Endothelial cell of umbilical vein (primary cell): Measurements from ENCODE around the gene ST6GAL1. TPM values are rescaled to one million over a fixed set of nuclear protein-coding genes. Genes with fewer than 3 reads are reported as not detected.

ENCODE experiments used
- Bru-seq: library from RNA; stranded (reverse); fragments of 400-500 nt; gene quantifications from one replicate; lab custom pipeline; 2021; lab: Mats Ljungman, UMichigan
- BruChase-seq, 2 experiments: library from RNA; stranded (reverse); fragments of 400-500 nt; gene quantifications; one replicate each; lab custom pipeline; 2021; lab: Mats Ljungman, UMichigan
- BruUV-seq: library from RNA; stranded (reverse); fragments of 400-500 nt; replicated peaks from 2 replicates; lab custom pipeline; 2021; lab: Mats Ljungman, UMichigan
- CTCF ChIA-PET: fragments of 300-600, 350-600 bp; sonication (Branson Sonifier 250); formaldehyde crosslinking; loops from one replicate; lab custom pipeline; 2021; ENCODE audit warnings: antibody characterized with exemption, inconsistent platforms; lab: Charles Lee
- POLR2A ChIA-PET: fragments of 300-600, 350-600 bp; sonication (Branson Sonifier 250); formaldehyde crosslinking; loops from one replicate; lab custom pipeline; 2021; ENCODE audit warnings: antibody characterized with exemption, inconsistent platforms; lab: Charles Lee
- DNase-seq: peaks from one replicate; pipeline ENCODE4 v3.0.0-alpha.2; 2011; ENCODE audit warnings: low read depth, low spot score
- FAIRE-seq: peaks from 2 replicates; lab custom pipeline; 2011; peaks lifted over from hg19 to GRCh38; lab: Jason Lieb, UNC
- H2AFZ ChIP-seq: 2 replicates; pipeline ENCODE4 v1.6.0; 2012; ENCODE audit warnings: low read depth, low read length, control low read depth, inconsistent platforms
- H3K27ac ChIP-seq: 2 replicates; pipeline ENCODE4 v1.5.1; 2011; ENCODE audit warnings: low read depth, mild to moderate bottlenecking, control low read depth, low read length, moderate library complexity; ENCODE audit not compliant: insufficient read depth
- H3K27me3 ChIP-seq, 2 experiments: 2 replicates each; pipeline versions ENCODE4 v1.6.0 to v1.6.1; 2011; ENCODE audit warnings: low read length in 2 of 2, mixed read lengths in 1 of 2; ENCODE audit not compliant: control insufficient read depth in 2 of 2, insufficient read depth in 2 of 2
- H3K36me3 ChIP-seq, 2 experiments: 2 replicates in 1 of 2; 3 replicates in 1 of 2; pipeline ENCODE4 v1.5.1; 2011; ENCODE audit warnings: low read length in 2 of 2, mild to moderate bottlenecking in 1 of 2, moderate library complexity in 1 of 2; ENCODE audit not compliant: control insufficient read depth in 2 of 2, insufficient read depth in 2 of 2; ENCODE audit errors: extremely low read depth in 1 of 2
- H3K4me1 ChIP-seq: 3 replicates; pipeline ENCODE4 v1.5.1; 2011; ENCODE audit warnings: mild to moderate bottlenecking, low read length; ENCODE audit not compliant: control insufficient read depth, insufficient read depth; ENCODE audit errors: extremely low read depth
- H3K4me2 ChIP-seq: 2 replicates; pipeline ENCODE4 v1.6.1; 2011; ENCODE audit warnings: low read length, control low read depth, mixed read lengths; ENCODE audit not compliant: insufficient read depth
- H3K4me3 ChIP-seq, 3 experiments: fragments of 200-600 bp in 1 of 3; sonication (generic), shearing (Covaris generic) in 1 of 3; replicated peaks in 1 of 3; 2 replicates each; pipeline ENCODE4 v1.5.1; 2011 to 2016; ENCODE audit warnings: control low read depth in 3 of 3, low read length in 3 of 3, mild to moderate bottlenecking in 2 of 3, inconsistent platforms in 1 of 3, low read depth in 1 of 3, moderate library complexity in 1 of 3; ENCODE audit not compliant: insufficient read depth in 1 of 3
- H3K79me2 ChIP-seq: 2 replicates; pipeline ENCODE4 v1.6.0; 2012; ENCODE audit warnings: low read length, inconsistent platforms; ENCODE audit not compliant: control insufficient read depth, insufficient read depth
- H3K9ac ChIP-seq: replicated peaks from 2 replicates; pipeline ENCODE3; 2011; ENCODE audit warnings: low read length, control low read depth; ENCODE audit not compliant: insufficient read depth; ENCODE audit errors: extremely low read depth
- H3K9me1 ChIP-seq: replicated peaks from 3 replicates; pipeline ENCODE4 v1.6.0; 2011; ENCODE audit warnings: mild to moderate bottlenecking, low read length; ENCODE audit not compliant: control insufficient read depth, insufficient read depth; ENCODE audit errors: extremely low read depth
- H3K9me3 ChIP-seq: replicated peaks from 2 replicates; pipeline ENCODE4 v1.5.1; 2012; ENCODE audit warnings: low read length, inconsistent platforms; ENCODE audit not compliant: control insufficient read depth, insufficient read depth
- H4K20me1 ChIP-seq: replicated peaks from 2 replicates; pipeline ENCODE3; 2011; ENCODE audit warnings: mild to moderate bottlenecking, low read length; ENCODE audit not compliant: control insufficient read depth, insufficient read depth; ENCODE audit errors: extremely low read depth
- CTCF ChIP-seq, 2 donors: IDR thresholded peaks; 1 replicate in 1 of 2; 2 replicates in 1 of 2; pipeline ENCODE4 v1.5.1; 2011; ENCODE audit warnings: low read length in 2 of 2, mild to moderate bottlenecking in 2 of 2, moderate library complexity in 2 of 2, control low read depth in 1 of 2, inconsistent platforms in 1 of 2, low read depth in 1 of 2; ENCODE audit not compliant: insufficient read depth in 1 of 2; ENCODE audit errors: extremely low read depth in 1 of 2
- EZH2 ChIP-seq: IDR thresholded peaks from 2 replicates; pipeline ENCODE4 v1.6.1; 2012; ENCODE audit warnings: borderline replicate concordance, low read depth, mild to moderate bottlenecking, moderate library complexity, low read length, inconsistent platforms; ENCODE audit not compliant: severe bottlenecking
- FOS ChIP-seq: IDR thresholded peaks from 2 replicates; pipeline ENCODE4 v1.6.1; 2011; ENCODE audit warnings: mild to moderate bottlenecking, low read length, moderate library complexity, borderline replicate concordance; ENCODE audit not compliant: insufficient read depth
- GATA2 ChIP-seq: IDR thresholded peaks from 2 replicates; pipeline ENCODE4 v1.7.0; 2011; ENCODE audit warnings: low read depth, mild to moderate bottlenecking, moderate library complexity, mixed read lengths, low read length; ENCODE audit not compliant: insufficient read length, insufficient read depth
- JUN ChIP-seq: IDR thresholded peaks from 2 replicates; pipeline ENCODE4 v1.6.1; 2011; ENCODE audit warnings: borderline replicate concordance, low read depth; ENCODE audit not compliant: insufficient read length, insufficient read depth
- MAX ChIP-seq: IDR thresholded peaks from 2 replicates; pipeline ENCODE4 v1.6.1; 2011; ENCODE audit not compliant: insufficient read depth, insufficient read length
- MYC ChIP-seq: IDR thresholded peaks from one replicate; pipeline ENCODE4 v1.6.1; 2011; ENCODE audit warnings: mild to moderate bottlenecking, low read depth, low read length
- POLR2A ChIP-seq: IDR thresholded peaks from 2 replicates; pipeline ENCODE4 v1.6.1; 2012; ENCODE audit warnings: low read depth, mild to moderate bottlenecking, control low read depth, low read length
- POLR2AphosphoS5 ChIP-seq: IDR thresholded peaks from 2 replicates; pipeline ENCODE4 v1.6.1; 2012; ENCODE audit warnings: low read depth, mild to moderate bottlenecking, control low read depth, low read length, moderate library complexity; ENCODE audit not compliant: insufficient read depth
- dilution Hi-C: fragments of 300-500 bp; cut with MboI; formaldehyde crosslinking; loops from one replicate; pipeline ENCODE4 v1.15.0; 2019; ENCODE audit warnings: low sequenced_read_pairs; ENCODE audit not compliant: extremely low pct_ligation_motif_present
- intact Hi-C: fragments of 100-400 bp; cut with micrococcal nuclease; formaldehyde crosslinking; loops from one replicate; pipeline ENCODE4 v1.10.0; 2022
- long read RNA-seq: library from polyadenylated mRNA; stranded (forward); transcript quantifications from one replicate; pipeline ENCODE4 v2.0.0, GENCODE V29; 2021
- polyA minus RNA-seq, 3 experiments: library from RNA; depleted of rRNA, polyadenylated mRNA; stranded (reverse); fragments of >200 nt; gene quantifications; 1 replicate in 1 of 3; 2 replicates in 2 of 3; pipeline ENCODE4 v1.2.3, GENCODE V29; 2011
- polyA plus RNA-seq, 4 experiments: library from polyadenylated mRNA; depleted of rRNA in 3 of 4; stranded (reverse) in 3 of 4; unstranded in 1 of 4; fragments of >200 nt; gene quantifications; 2 replicates each; pipeline versions ENCODE4 v1.2.1 to v1.2.3, GENCODE V29; 2011 to 2012; ENCODE audit warnings: missing spikeins in 1 of 4
- total RNA-seq: library from RNA; stranded (reverse); gene quantifications from 2 replicates; pipeline ENCODE4 v1.2.3, GENCODE V29; 2021

ST6GAL1 gene
- total RNA-seq (86.5 and 101 TPM in 2 replicates), polyA plus RNA-seq (61.2 and 63.9 TPM in 2 replicates), polyA minus RNA-seq (219 and 220 TPM in 2 replicates), Bru-seq, nascent RNA (percentile 89 among the genes with signal in this experiment), BruChase-seq, experiment 1, labeled RNA remaining after a 6-hour chase (percentile 85 among the genes with signal in this experiment), BruChase-seq, experiment 2, labeled RNA remaining after a 2-hour chase (percentile 85 among the genes with signal in this experiment)
- polyA plus RNA-seq (2011; cell fraction: cytosol; rRNA removed): 53.7 and 67.6 TPM in 2 replicates
- polyA plus RNA-seq (2011; cell fraction: nucleus; rRNA removed): 62.9 and 68.0 TPM in 2 replicates
- polyA plus RNA-seq (2012): 71.0 and 77.4 TPM in 2 replicates
- 0.51 TPM for polyA minus RNA-seq (2011; cell fraction: cytosol; rRNA and poly(A)+ RNA removed)
- polyA minus RNA-seq (2011; cell fraction: nucleus; rRNA and poly(A)+ RNA removed): 91.7 and 129 TPM in 2 replicates
- long read RNA-seq, full-length matches to known transcripts: 40 of 89 reads
- long read RNA-seq, partial matches to known transcripts: 40 of 89 reads
- long read RNA-seq, other reads (novel, unspliced or antisense): 9 of 89 reads

GRCh38 chr3:186930143-186930640 is at the start of gene ST6GAL1:
Gene ST6GAL1 (plus strand): TSS chr3:186930526. CDS start chr3:187042704, 112,178 bp downstream.
- dilution Hi-C loops (no loop called here), intact Hi-C loops (loop anchor here (1.0 to 5.0 kb wide), 13 partner anchors 43 to 993 kb away; partner anchors contain the start of genes EIF4A2, RPL39L, TBCCD1 and TRA2B)
- Histone ChIP-seq H3K79me2 (peaks cover 34% of the 10 kb centered on the region), H3K27me3 (no peaks in the 10 kb centered on the region), H3K9me3 (no peaks in the 10 kb centered on the region), H3K4me1 (peaks cover 26% of the 10 kb centered on the region), H3K27ac (peak within 1 kb of the TSS; percentile 53), H3K9ac (peak within 1 kb of the TSS; percentile 79), H3K4me2 (peak within 1 kb of the TSS; percentile 94), H3K9me1 (no peaks in the 10 kb centered on the region), H2AFZ (peak within 1 kb of the TSS; percentile 68), H4K20me1 (no peaks in the 10 kb centered on the region), H3K4me3 (peak within 1 kb of the TSS; percentile 66 to 96 (median 83)), H3K36me3 (peaks cover 0 to 11% of the 10 kb centered on the region in 2 experiments)
- ChIA-PET POLR2A (interaction anchor here (1.3 kb wide), 1 partner anchor 81 kb away, joined by 5 read pairs; no protein-coding TSS in a partner anchor), CTCF (interaction anchor here (1.3 to 6.8 kb wide), 4 partner anchors 18 to 183 kb away, joined by 4 to 102 read pairs (median 10); no protein-coding TSS in a partner anchor)
- FAIRE-seq (peak; percentile 84), DNase-seq (peak; percentile 93)
- no TSS peak for BruUV-seq
- TF ChIP-seq FOS (no peak), POLR2AphosphoS5 (peak; percentile 54), GATA2 (no peak), MAX (no peak), EZH2 (no peak), MYC (no peak), POLR2A (peak; percentile 63), JUN (no peak), CTCF (IDR thresholded peaks at IDR 0.05; ENCODE audit: extremely low read depth in 1 of 2, insufficient read depth in 1 of 2, low read depth in 1 of 2, low read length in 2 of 2) (peak; percentile 66 to 80)
